ENCODE results near the gene C4A.

DNA sequence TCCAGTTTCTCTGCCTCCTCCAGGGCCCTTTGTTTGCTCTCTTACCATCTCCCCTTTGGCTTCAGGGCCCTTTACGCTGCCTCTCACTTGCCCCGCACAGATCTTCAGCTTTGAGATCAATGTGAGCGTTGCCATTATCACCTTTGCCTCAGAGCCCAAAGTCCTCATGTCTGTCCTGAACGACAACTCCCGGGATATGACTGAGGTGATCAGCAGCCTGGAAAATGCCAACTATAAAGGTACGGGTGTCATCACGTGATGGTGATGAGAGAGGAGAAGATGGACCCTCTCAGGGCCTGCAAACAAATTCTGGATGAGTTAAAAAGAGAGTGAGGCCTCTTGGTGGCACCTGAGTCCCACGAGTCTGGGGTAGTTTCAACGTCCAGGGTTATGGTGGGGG, 46.0 kb upstream of the C4A start:
- TF ChIP-seq, protein P1, sequence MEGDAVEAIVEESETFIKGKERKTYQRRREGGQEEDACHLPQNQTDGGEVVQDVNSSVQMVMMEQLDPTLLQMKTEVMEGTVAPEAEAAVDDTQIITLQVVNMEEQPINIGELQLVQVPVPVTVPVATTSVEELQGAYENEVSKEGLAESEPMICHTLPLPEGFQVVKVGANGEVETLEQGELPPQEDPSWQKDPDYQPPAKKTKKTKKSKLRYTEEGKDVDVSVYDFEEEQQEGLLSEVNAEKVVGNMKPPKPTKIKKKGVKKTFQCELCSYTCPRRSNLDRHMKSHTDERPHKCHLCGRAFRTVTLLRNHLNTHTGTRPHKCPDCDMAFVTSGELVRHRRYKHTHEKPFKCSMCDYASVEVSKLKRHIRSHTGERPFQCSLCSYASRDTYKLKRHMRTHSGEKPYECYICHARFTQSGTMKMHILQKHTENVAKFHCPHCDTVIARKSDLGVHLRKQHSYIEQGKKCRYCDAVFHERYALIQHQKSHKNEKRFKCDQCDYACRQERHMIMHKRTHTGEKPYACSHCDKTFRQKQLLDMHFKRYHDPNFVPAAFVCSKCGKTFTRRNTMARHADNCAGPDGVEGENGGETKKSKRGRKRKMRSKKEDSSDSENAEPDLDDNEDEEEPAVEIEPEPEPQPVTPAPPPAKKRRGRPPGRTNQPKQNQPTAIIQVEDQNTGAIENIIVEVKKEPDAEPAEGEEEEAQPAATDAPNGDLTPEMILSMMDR (IDR thresholded peaks at IDR 0.05), result no peak
- TF ChIP-seq SMC3 (IDR thresholded peaks at IDR 0.05), result no peak
- TF ChIP-seq EHMT2 (IDR thresholded peaks at IDR 0.05; ENCODE audit: low read depth), result no peak
- TF ChIP-seq, protein P2, sequence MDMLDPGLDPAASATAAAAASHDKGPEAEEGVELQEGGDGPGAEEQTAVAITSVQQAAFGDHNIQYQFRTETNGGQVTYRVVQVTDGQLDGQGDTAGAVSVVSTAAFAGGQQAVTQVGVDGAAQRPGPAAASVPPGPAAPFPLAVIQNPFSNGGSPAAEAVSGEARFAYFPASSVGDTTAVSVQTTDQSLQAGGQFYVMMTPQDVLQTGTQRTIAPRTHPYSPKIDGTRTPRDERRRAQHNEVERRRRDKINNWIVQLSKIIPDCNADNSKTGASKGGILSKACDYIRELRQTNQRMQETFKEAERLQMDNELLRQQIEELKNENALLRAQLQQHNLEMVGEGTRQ (IDR thresholded peaks at IDR 0.05), result no peak
- TF ChIP-seq, protein P3, sequence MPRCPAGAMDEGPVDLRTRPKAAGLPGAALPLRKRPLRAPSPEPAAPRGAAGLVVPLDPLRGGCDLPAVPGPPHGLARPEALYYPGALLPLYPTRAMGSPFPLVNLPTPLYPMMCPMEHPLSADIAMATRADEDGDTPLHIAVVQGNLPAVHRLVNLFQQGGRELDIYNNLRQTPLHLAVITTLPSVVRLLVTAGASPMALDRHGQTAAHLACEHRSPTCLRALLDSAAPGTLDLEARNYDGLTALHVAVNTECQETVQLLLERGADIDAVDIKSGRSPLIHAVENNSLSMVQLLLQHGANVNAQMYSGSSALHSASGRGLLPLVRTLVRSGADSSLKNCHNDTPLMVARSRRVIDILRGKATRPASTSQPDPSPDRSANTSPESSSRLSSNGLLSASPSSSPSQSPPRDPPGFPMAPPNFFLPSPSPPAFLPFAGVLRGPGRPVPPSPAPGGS (IDR thresholded peaks at IDR 0.05), result no peak
- TF ChIP-seq ZFP36 (IDR thresholded peaks at IDR 0.05; ENCODE audit: borderline replicate concordance, partially characterized antibody), result no peak
- TF ChIP-seq JUN (IDR thresholded peaks at IDR 0.05), result no peak
- TF ChIP-seq RAD21 (conservative IDR thresholded peaks at IDR 0.05 in 1 of 2, IDR thresholded peaks at IDR 0.05 in 1 of 2), result no peak
- TF ChIP-seq RNF2 (IDR thresholded peaks at IDR 0.05; ENCODE audit: borderline replicate concordance, low read depth), result no peak
- TF ChIP-seq CHD2 (IDR thresholded peaks at IDR 0.05; ENCODE audit: low read length, partially characterized antibody), result no peak
- no peak for TF ChIP-seq MAZ (IDR thresholded peaks at IDR 0.05; ENCODE audit: borderline replicate concordance, low read depth, low read length)
- no peak for TF ChIP-seq KDM1A (IDR thresholded peaks at IDR 0.05; ENCODE audit: low read depth)
